ENCODE measurements around the gene LNPK. TPM values are rescaled to one million over a fixed set of nuclear protein-coding genes. Genes with fewer than 3 reads are reported as not detected.
"Not testable (repeated sequence)": the region's sequence is repeated elsewhere in the genome, so short reads cannot be mapped to it uniquely, and the experiment has no call there.

Gene LNPK
- total RNA-seq, 4 donors from 2014 or later: 23.1 to 36.1 (median 25.8) TPM

GRCh38 chr2:175999283-175999819 is 2.7 kb downstream of the LNPK start:
- Histone ChIP-seq H3K36me3 (no peaks in the 10 kb centered on the region), H3K4me3 (no peak overlapping the region), H3K27ac (no peak overlapping the region), H3K9me3 (no peaks in the 10 kb centered on the region), H3K4me1 (peaks cover 22% of the 10 kb centered on the region), H3K27me3 (no peaks in the 10 kb centered on the region)
- TF ChIP-seq CTCF (IDR thresholded peaks at IDR 0.05) (no peak), POLR2AphosphoS5 (IDR thresholded peaks at IDR 0.05) (no peak), EP300 (IDR thresholded peaks at IDR 0.05) (no peak), POLR2A (IDR thresholded peaks at IDR 0.05) (no peak)
- DNase-seq (ENCODE audit: low spot score in 2 of 2): no peak
- 91% methylated on average over 2 of the region's 2 CpGs for WGBS

GRCh38 chr2:175990099-175990498 is 12.0 kb downstream of the LNPK start:
- WGBS: 90% methylated on average over 2 of the region's 2 CpGs
- H3K4me3 ChIP-seq: no peak overlapping the region
- peaks cover 12% of the 10 kb centered on the region for H3K36me3 ChIP-seq
- TF ChIP-seq EP300 (IDR thresholded peaks at IDR 0.05) (no peak), CTCF (IDR thresholded peaks at IDR 0.05) (no peak), POLR2AphosphoS5 (IDR thresholded peaks at IDR 0.05) (no peak), POLR2A (IDR thresholded peaks at IDR 0.05) (no peak)
- H3K27me3 ChIP-seq: no peaks in the 10 kb centered on the region
- no peak overlapping the region for H3K27ac ChIP-seq
- no peak for DNase-seq (ENCODE audit: low spot score in 2 of 2)
- H3K9me3 ChIP-seq: no peaks in the 10 kb centered on the region
- H3K4me1 ChIP-seq: no peaks in the 10 kb centered on the region

- peaks cover 18% of the 10 kb centered on the region for H3K36me3 ChIP-seq
- not testable (repeated sequence) for H3K4me3 ChIP-seq; DNase-seq (ENCODE audit: low spot score in 2 of 2); H3K27ac ChIP-seq; H3K27me3 ChIP-seq; H3K9me3 ChIP-seq; H3K4me1 ChIP-seq
- 95% methylated on average over 4 of the region's 4 CpGs for WGBS
These were observed 14.9 kb downstream of the LNPK start for GRCh38 chr2:175987126-175987525.

- no peak for TF ChIP-seq POLR2A (IDR thresholded peaks at IDR 0.05)
- no peak for TF ChIP-seq CTCF (IDR thresholded peaks at IDR 0.05)
- TF ChIP-seq EP300 (IDR thresholded peaks at IDR 0.05): no peak
- TF ChIP-seq POLR2AphosphoS5 (IDR thresholded peaks at IDR 0.05): no peak
- Histone ChIP-seq H3K4me3 (no peak overlapping the region), H3K36me3 (peaks cover 13% of the 10 kb centered on the region), H3K27ac (no peak overlapping the region), H3K4me1 (no peaks in the 10 kb centered on the region), H3K27me3 (no peaks in the 10 kb centered on the region), H3K9me3 (no peaks in the 10 kb centered on the region)
- 87% methylated on average over 2 of the region's 2 CpGs for WGBS
- DNase-seq (ENCODE audit: low spot score in 2 of 2): no peak
These were observed 17.2 kb downstream of the LNPK start for GRCh38 chr2:175984846-175985245.

GRCh38 chr2:175981551-175981950 is 20.5 kb downstream of the LNPK start:
- H3K36me3 ChIP-seq: peaks cover 16% of the 10 kb centered on the region
- DNase-seq (ENCODE audit: low spot score in 2 of 2): no peak
- 89% methylated on average over 1 of the region's 1 CpG for WGBS

More at GRCh38 chr2:175981551-175981950, 20.5 kb downstream of the LNPK start:
- no peak for TF ChIP-seq EP300 (IDR thresholded peaks at IDR 0.05)
- no peak for TF ChIP-seq POLR2AphosphoS5 (IDR thresholded peaks at IDR 0.05)
- no peak for TF ChIP-seq POLR2A (IDR thresholded peaks at IDR 0.05)
- no peak for TF ChIP-seq CTCF (IDR thresholded peaks at IDR 0.05)
- H3K27me3 ChIP-seq: no peaks in the 10 kb centered on the region
- no peaks in the 10 kb centered on the region for H3K4me1 ChIP-seq
- H3K4me3 ChIP-seq: no peak overlapping the region
- H3K9me3 ChIP-seq: no peaks in the 10 kb centered on the region
- H3K27ac ChIP-seq: no peak overlapping the region
